CD4-positive, alpha-beta T cell treated with Interleukin-6 at 100 ng/mL for 8 hours (primary cell): ENCODE results near the gene MYCBPAP.
A peak's percentile ranks its signal among the peaks of the same experiment; 100 is the strongest.

Source experiments
- DNase-seq: peaks from one replicate; pipeline ENCODE4 v3.0.0-alpha.2; 2020; ENCODE audit warnings: mixed read lengths, low spot score

The MYCBPAP gene

GRCh38 chr17:50558091-50558490, 49.9 kb downstream of the MYCBPAP start:
- no peak for DNase-seq

GRCh38 chr17:50558581-50558940, 50.3 kb downstream of the MYCBPAP start:
- no peak for DNase-seq

GRCh38 chr17:50558941-50559614, 50.8 kb downstream of the MYCBPAP start:
- no peak for DNase-seq

- DNase-seq = no peak
Measured at GRCh38 chr17:50559674-50560184, 51.5 kb downstream of the MYCBPAP start.

GRCh38 chr17:50560185-50560824, 52.1 kb downstream of the MYCBPAP start, which contains the start of gene CACNA1G:
Gene CACNA1G (plus strand): TSS chr17:50560715. CDS start chr17:50561460, 745 bp downstream.
- DNase-seq = peak; percentile 79

GRCh38 chr17:50560931-50561745, 52.9 kb downstream of the MYCBPAP start:
- no peak for DNase-seq

GRCh38 chr17:50561746-50562141, 53.5 kb downstream of the MYCBPAP start:
- DNase-seq = no peak

- no peak for DNase-seq
Measured at GRCh38 chr17:50562242-50563091, 54.2 kb downstream of the MYCBPAP start.

GRCh38 chr17:50563092-50563511, 54.9 kb downstream of the MYCBPAP start:
- no peak for DNase-seq

GRCh38 chr17:50564916-50565315, 56.7 kb downstream of the MYCBPAP start:
- DNase-seq = no peak

GRCh38 chr17:50565402-50566350, 57.4 kb downstream of the MYCBPAP start:
- no peak for DNase-seq

- DNase-seq = no peak
Measured at GRCh38 chr17:50566886-50567285, 58.6 kb downstream of the MYCBPAP start.

GRCh38 chr17:50568659-50569058, 60.4 kb downstream of the MYCBPAP start:
- no peak for DNase-seq

GRCh38 chr17:50569592-50569991, 61.4 kb downstream of the MYCBPAP start:
- DNase-seq = no peak

GRCh38 chr17:50570032-50570431, 61.8 kb downstream of the MYCBPAP start:
- no peak for DNase-seq

GRCh38 chr17:50570528-50570927, 62.3 kb downstream of the MYCBPAP start:
- no peak for DNase-seq

GRCh38 chr17:50571681-50572080, 63.4 kb downstream of the MYCBPAP start:
- DNase-seq = no peak

GRCh38 chr17:50572541-50572940, 64.3 kb downstream of the MYCBPAP start:
- no peak for DNase-seq

GRCh38 chr17:50573866-50574611, 65.8 kb downstream of the MYCBPAP start:
- DNase-seq = no peak
